GM19438 (cell line): ENCODE measurements around the gene IL1RAP.
"Not testable (repeated sequence)": the region's sequence is repeated elsewhere in the genome, so short reads cannot be mapped to it uniquely, and the experiment has no call there.

Experiments used
- ATAC-seq: cut with Tn5 transposase; IDR thresholded peaks from one replicate; pipeline ENCODE4 v1.9.1; 2021; ENCODE audit warnings: low read depth; ENCODE audit not compliant: unreplicated experiment

The IL1RAP gene

GRCh38 chr3:190505381-190506003, 8.4 kb upstream of the IL1RAP start:
- ATAC-seq, result no peak

DNA sequence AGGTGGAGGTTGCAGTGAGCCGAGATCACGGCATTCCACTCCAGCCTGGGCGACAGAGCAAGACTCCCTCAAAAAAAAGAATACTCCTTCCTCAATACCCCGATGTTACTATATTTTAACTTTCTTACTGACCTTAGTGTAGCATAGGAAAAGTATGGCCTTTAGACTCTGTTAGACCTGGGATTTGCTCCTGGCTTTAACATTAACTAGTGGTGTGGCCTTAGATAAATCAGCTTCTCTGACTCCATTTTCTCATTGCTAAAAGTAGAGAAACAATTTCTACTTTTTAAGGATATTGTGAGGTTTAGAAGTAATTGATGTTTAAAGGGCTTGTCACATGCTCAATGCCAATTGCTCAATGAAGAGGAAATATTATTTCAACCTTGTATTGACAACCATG, 7.6 kb upstream of the IL1RAP start:
- no peak for ATAC-seq

DNA sequence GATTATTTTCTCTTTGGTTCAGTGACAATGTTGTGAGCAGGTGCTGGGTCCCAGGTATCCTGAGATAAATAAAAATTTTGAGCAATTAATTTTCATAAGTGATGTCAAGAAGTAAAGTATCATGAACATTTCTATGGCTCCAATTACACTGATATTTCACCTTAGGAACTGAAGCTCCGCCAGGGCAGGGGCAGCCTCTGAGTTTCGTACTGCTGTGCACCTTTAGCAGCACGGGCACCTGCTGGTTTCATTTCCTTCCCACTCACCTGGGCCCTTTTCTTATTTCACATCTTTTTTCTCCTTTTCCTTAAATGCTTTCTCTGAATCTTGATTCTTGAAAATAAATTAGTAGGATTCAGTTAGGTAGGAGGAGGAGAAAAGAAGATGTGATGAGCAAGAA, 1.2 kb upstream of the IL1RAP start:
- ATAC-seq, result no peak

DNA sequence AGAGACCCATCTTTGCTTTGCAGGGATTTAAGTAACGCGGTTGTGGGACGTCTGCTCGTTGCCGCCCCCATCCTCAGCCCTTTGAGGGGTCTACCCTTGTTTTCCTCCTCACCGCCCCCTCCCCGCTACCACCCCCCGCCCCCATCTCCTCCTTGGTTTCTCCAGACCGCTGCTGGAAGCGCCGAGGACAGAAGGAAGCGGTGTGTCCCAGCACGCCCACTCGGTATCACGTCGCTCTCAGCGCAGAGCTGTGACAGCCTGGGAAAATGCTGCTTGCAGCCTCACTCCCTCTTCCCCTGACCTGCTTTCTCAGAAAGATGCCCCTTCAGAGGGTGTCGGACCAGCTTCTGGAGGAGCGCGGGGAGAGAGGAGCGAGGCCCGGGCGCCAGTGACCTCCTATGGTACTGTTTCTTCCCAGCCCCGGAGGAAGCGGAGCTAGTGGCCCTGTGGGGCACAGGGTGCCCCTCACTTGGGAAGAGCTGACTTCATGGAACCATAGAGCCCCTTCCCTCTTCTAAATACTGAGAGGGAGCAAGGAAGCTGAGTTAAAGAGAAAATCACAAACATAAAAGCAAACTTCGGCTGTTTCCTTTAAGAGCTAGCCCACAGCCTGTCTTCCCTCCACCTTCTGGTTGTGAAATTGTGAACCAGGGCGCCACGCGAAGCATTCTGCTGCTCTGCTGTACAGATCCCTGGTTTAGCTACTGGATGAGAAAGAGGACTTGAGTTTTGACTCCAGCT, 698 bp downstream of the IL1RAP start:
- peak; percentile 19 for ATAC-seq

- no peak for ATAC-seq
Observed at GRCh38 chr3:190516416-190516815, 2.5 kb downstream of the IL1RAP start.

- ATAC-seq, result no peak
Observed at GRCh38 chr3:190517687-190518086, 3.8 kb downstream of the IL1RAP start.

GRCh38 chr3:190518531-190518930, 4.6 kb downstream of the IL1RAP start:
- ATAC-seq, result not testable (repeated sequence)

DNA sequence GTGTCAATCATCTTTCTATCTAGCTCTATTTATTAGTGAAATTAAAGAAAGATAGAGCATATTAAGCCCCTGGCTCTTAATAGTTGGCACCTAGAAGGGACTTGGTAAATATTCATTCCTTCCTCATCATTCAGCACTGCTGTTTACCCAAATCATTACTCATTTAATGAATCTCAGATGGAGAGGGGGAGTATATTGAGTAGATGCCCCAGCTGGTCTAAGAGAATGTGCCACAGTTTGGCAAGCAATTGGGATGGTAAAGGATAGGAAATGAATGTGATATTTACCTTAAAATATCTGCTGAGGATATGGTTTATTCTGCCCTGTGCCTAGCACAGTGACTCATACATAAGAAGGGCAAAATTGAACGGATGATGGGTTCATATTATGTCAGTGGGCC, 6.0 kb downstream of the IL1RAP start:
- no peak for ATAC-seq

GRCh38 chr3:190521998-190522397, 8.1 kb downstream of the IL1RAP start:
- no peak for ATAC-seq

DNA sequence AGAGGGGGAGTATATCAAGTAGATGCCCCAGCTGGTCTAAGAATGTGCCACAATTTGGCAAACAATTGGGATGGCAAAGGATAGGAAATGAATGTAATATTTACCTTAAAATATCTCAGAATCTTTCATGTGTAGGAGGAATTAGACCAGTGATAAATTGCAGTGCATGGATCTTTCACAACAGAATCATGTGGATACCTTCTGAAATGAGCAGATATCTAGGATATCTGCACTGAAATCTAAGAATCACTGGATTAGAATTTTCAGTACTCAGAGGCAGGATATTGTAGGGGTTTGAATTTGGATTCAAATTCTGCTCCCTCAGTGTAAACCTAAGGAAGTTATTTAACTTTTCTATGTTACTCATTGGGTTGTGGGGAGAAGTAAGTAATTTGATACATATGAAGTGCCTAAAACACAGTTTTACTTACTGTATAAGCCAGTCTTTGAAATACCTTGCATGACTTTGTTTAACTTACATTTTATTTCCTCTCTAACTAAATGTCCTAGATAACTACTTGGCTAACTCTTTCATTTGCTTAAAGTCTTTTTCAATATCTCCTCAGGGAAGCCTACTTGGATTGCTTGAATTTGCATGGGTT, 8.8 kb downstream of the IL1RAP start:
- no peak for ATAC-seq

DNA sequence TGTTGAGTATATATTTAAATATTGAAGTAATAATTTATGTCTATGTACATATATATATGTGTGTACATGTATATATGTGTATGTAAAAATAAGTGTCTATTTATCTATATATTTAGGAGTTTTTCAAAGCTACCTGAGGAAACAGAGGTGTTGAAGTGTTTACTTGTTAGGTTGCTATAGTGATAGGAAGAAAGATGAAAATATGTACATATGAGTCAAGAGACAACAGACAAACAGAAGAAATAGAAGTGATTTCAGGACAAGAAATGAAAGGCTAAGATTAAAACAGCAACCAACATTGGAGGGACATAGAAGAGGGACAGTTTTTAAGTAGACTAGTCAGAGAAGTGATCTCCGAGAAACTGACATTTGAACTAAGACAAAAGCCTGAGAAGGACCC, 11.1 kb downstream of the IL1RAP start:
- ATAC-seq, result no peak

DNA sequence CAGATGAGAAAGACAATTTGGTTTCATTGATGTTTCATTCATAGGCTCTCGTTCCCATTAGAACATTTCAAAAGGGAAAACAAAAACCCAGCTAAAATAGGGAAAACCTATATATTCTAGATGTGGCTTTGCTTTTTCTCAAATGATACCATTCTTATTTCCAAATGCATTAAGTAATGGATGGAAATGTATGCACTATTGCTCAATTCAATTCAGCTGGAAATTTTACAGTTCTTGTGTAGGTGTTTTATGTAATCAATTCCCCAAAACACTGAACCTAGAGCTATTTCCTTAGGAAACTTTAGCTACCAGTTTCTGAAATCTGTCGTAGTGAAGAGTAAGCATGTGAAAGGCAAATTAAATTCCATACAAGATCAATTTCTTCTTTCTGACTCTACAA, 11.7 kb downstream of the IL1RAP start:
- ATAC-seq, result no peak

GRCh38 chr3:190526787-190527762, 13.2 kb downstream of the IL1RAP start:
- no peak for ATAC-seq

DNA sequence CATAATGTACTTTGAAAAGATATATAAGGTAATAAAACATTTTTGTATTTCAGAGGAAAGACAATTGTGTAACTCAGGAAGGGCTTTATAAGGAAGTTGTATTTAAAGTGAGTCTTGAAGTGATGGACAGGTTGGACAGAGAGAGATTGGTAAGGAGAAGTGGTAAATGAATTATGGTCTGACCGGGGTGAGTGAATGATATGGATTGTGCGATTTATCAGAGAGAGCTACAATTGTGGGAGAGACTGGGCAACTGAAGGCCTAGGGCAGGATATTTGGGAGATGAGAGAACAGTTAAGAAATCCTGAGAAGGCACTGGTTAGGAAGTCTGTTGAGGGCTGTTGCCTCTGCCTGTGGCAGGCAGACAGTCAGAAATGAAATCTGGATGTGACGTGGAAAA, 14.8 kb downstream of the IL1RAP start:
- no peak for ATAC-seq

DNA sequence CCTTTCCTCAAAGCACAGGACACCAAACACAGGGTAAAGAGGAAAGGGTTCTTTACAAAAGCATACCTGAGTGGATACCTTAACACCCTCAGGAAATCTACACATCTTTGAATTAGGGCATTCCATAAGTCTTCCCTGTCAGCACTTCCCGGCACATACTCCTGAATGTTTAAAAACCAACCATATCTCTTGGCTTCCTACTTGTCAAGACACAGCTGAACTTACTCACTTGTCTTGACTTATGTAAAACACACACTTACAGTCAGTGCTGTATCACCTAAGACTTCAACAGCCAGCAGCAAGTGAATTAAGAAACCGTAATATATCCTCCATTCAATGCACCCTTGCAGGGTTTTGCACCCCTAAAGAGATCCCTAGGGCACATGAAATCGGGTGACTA, 17.5 kb downstream of the IL1RAP start:
- ATAC-seq, result no peak

DNA sequence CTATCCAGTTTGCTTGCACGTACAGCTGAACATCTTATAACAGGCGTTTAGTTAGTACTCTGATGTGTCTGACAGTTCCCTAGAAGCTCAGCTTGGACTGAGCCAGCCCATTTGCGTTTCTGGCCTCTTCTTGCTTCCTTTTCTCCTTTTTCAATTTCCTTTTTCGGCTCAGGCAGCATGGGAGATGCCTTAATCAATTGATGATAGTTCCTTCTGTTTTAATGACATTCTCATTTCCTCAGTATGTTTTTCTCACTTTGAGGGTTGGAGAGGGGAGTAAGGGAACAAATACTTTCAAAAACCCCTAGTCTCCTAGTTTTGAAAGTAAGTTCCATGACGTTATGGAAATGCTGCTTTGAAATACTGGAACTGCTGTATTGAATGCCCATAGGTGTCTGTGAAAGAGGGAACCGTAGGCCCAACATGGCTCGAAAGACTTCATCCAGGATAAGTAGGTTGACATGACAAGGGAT, 18.9 kb downstream of the IL1RAP start:
- no peak for ATAC-seq

DNA sequence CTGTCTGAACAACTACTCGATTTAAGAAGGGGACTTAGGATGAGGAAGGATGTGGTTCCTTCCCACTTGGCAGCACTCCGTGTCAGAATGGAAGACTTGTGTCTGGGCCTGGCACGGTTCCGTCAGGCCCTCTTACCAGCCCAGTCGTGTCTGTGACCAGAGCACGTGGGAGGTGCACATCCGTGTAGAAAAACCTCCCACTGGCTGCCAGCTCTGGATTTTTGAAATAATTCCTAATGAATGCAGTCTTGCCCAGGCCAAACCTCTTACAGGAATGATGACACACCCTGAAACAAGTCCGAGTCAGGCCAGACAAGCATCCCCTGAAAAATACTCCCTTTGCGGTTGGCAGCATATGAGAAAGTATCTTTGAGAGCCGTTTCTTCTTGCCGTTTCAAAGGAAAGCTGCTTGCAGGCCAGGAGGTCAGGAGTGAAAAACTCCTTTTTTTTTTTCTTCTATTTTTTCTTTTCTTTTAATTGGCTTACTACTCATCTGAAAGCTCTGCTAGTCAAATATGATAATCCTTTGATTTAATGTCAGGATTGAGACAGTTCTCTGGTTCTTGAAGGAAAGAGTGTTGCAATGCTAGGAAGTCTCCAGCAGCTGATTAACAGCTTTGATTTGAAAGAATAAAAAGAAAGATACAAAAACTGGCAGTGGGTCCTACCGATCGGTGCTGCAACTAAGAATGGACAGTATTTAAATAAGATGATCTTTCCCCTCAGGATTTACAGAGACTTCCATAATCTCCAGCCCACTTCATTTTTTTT, 19.8 kb downstream of the IL1RAP start:
- ATAC-seq, result no peak

DNA sequence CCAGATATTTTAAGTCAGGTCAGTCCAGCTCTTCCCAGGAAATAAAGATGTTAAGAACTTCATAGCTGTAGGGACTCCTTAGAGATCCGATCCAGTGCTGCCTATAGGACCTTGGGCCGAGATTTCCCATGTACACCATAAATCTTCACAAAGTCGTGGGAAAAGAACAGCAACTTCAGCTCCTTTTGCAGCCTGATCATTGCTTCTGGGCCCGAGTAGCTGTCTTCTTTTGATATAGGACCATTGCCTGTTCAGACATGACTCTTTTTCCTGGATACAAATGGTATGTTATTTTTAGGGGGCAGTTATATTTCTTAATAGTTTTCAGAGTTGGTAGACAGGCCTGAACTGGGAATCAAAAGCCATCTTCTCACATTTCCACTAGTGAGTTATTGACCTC, 20.5 kb downstream of the IL1RAP start:
- ATAC-seq, result no peak

- no peak for ATAC-seq
Observed at GRCh38 chr3:190534986-190535385, 21.1 kb downstream of the IL1RAP start.

- no peak for ATAC-seq
Observed at GRCh38 chr3:190537146-190537545, 23.3 kb downstream of the IL1RAP start.
